ENCODE results near the gene H6PD. TPM values are rescaled to one million over a fixed set of nuclear protein-coding genes. Genes with fewer than 3 reads are reported as not detected.

The H6PD gene
- polyA plus RNA-seq, 1 donor from 2014 or later, result 11.3 TPM

DNA sequence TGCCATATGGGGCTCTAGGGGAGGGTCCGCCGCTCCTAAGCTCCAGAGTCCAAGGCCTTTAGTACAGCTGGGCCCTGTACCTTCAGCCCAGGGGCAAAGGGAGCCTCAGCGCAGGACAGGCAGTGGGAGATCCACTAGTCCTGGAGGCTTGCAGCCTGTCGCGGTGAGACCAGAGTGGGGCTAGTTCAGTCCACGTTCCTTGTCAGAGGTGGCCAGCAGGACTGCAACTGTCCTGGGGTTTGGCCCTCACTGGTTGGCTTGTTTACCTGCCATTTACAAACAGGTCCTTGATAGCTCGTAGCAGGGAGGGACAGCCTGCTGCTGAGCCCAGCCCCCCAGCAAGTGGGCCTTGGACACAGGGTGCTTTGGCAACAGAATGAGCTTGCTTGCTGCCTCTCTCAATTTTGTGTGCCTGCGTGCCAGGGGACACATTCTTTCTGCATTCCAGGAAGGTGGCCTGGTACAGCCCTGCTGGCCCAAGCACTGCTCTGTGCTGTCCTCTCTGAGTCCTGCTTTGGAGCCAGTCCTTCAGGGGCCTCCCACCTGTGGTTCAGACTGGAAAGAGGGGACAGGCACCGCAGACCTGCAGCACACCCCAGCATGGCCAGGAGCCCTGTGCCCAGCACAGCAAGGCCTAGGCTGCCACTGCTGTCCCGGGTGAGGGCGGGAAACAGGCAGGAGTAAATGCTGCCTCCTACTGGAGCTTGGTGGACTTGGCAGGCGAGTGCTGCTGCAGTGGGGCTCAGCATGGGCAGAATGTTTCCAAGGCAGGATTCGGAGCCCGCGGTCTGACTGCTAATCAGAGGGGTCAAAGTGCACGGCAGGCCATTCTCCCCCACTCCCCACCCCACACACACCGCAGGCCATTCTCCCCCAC lies 15.2 kb downstream of the H6PD start:
- Mint-ChIP-seq H3K27ac (no peak overlapping the region), H3K9me3 (no peaks in the 10 kb centered on the region), H3K4me1 (peaks cover 0 to 3% (median 1%) of the 10 kb centered on the region in 3 donors), H3K27me3 (no peaks in the 10 kb centered on the region), H3K4me3 (no peak overlapping the region), H3K36me3 (peaks cover 3% of the 10 kb centered on the region)

- Mint-ChIP-seq H3K27ac (no peak overlapping the region), H3K4me3 (no peak overlapping the region), H3K36me3 (peaks cover 3% of the 10 kb centered on the region), H3K9me3 (no peaks in the 10 kb centered on the region), H3K4me1 (peaks cover 0 to 5% (median 1%) of the 10 kb centered on the region in 3 donors), H3K27me3 (no peaks in the 10 kb centered on the region)
Observed at GRCh38 chr1:9250411-9251381, 16.1 kb downstream of the H6PD start.

GRCh38 chr1:9251501-9251900 lies 16.9 kb downstream of the H6PD start:
- H3K27ac Mint-ChIP-seq, result no peak overlapping the region
- H3K4me1 Mint-ChIP-seq, result peaks cover 0 to 5% (median 1%) of the 10 kb centered on the region in 3 donors
- no peaks in the 10 kb centered on the region for H3K9me3 Mint-ChIP-seq
- peaks cover 3% of the 10 kb centered on the region for H3K36me3 Mint-ChIP-seq
- H3K27me3 Mint-ChIP-seq, result no peaks in the 10 kb centered on the region
- H3K4me3 Mint-ChIP-seq, result no peak overlapping the region

GRCh38 chr1:9253004-9253403 lies 18.4 kb downstream of the H6PD start:
- Mint-ChIP-seq H3K27ac (peak overlapping the region in 1 of 3 donors; percentile 10), H3K9me3 (no peaks in the 10 kb centered on the region), H3K27me3 (no peaks in the 10 kb centered on the region), H3K36me3 (peaks cover 3% of the 10 kb centered on the region), H3K4me1 (peaks cover 0 to 5% (median 2%) of the 10 kb centered on the region in 3 donors), H3K4me3 (no peak overlapping the region)

DNA sequence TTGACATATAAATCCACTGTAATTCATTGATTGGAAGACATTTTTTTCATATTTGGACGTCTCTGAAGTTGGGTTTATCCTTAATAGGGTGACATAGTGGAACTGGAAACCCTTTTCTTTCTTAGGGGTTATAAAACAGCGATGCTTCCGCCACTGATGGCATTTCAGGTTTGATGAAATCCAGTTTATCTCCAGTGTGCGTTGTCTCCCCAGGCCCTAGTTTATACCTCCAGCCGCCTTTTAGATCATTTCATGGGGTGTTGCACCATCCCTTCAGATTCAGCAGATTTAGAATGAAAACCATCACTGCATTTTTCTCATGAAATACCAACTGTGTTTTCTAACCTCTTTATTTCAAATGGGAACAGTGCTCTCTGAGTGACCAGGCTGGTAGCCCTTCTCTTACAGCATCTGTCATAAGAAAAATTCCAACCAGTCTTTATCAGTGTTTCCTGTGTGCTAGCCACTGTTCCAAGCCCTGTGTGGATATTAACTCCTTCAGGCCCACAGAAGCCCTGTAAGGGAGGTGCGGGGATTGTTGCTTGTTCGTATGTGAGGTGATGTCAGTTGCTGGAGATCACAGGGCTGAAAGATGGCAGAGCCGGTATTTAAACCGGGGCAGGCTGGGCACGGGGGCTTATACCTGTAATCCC lies 19.0 kb downstream of the H6PD start:
- Mint-ChIP-seq H3K4me3 (no peak overlapping the region), H3K36me3 (peaks cover 3% of the 10 kb centered on the region), H3K27ac (peak overlapping the region in 1 of 3 donors; percentile 10), H3K27me3 (no peaks in the 10 kb centered on the region), H3K9me3 (peaks cover 0 to 4% (median 0%) of the 10 kb centered on the region in 3 donors), H3K4me1 (peaks cover 0 to 6% (median 5%) of the 10 kb centered on the region in 3 donors)

DNA sequence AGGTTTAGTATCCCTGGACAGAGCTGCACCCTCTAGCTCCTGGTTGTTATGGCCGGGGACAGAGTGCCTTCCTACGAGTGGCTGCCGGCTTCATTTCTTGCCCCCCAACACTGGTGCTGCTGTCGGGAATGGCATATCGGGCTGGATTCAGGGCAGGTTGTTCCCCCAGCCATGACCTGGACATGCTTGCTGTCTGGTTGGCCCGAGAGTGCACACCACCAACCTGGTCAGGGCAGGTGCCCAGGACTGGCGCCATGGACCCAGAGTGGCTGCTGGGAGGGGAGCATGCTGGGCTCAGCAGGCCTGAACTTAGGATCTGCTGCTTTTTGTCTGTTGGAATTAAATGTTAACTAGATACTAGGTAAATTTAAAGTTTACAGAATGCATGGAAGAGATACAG lies 21.8 kb downstream of the H6PD start:
- H3K36me3 Mint-ChIP-seq, result peaks cover 2% of the 10 kb centered on the region
- H3K9me3 Mint-ChIP-seq, result peaks cover 0 to 5% (median 0%) of the 10 kb centered on the region in 3 donors
- H3K27ac Mint-ChIP-seq, result no peak overlapping the region
- H3K4me1 Mint-ChIP-seq, result peaks cover 0 to 15% (median 9%) of the 10 kb centered on the region in 3 donors
- H3K27me3 Mint-ChIP-seq, result no peaks in the 10 kb centered on the region
- H3K4me3 Mint-ChIP-seq, result no peak overlapping the region

- no peak overlapping the region for H3K27ac Mint-ChIP-seq
- peaks cover 0 to 5% (median 0%) of the 10 kb centered on the region in 3 donors for H3K9me3 Mint-ChIP-seq
- no peak overlapping the region for H3K4me3 Mint-ChIP-seq
- H3K36me3 Mint-ChIP-seq, result peaks cover 2% of the 10 kb centered on the region
- H3K27me3 Mint-ChIP-seq, result no peaks in the 10 kb centered on the region
- peaks cover 0 to 15% (median 7%) of the 10 kb centered on the region in 3 donors for H3K4me1 Mint-ChIP-seq
Observed at GRCh38 chr1:9257851-9258250, 23.3 kb downstream of the H6PD start.

- Mint-ChIP-seq H3K27me3 (no peaks in the 10 kb centered on the region), H3K36me3 (peaks cover 2% of the 10 kb centered on the region), H3K27ac (no peak overlapping the region), H3K9me3 (peaks cover 0 to 5% (median 0%) of the 10 kb centered on the region in 3 donors), H3K4me3 (no peak overlapping the region), H3K4me1 (peaks cover 0 to 15% (median 7%) of the 10 kb centered on the region in 3 donors)
Observed at GRCh38 chr1:9258629-9259028, 24.1 kb downstream of the H6PD start.

GRCh38 chr1:9260059-9260766 lies 25.6 kb downstream of the H6PD start:
- Mint-ChIP-seq H3K27ac (peak overlapping the region in 1 of 3 donors; percentile 44), H3K9me3 (peaks cover 0 to 5% (median 0%) of the 10 kb centered on the region in 3 donors), H3K4me1 (peaks cover 0 to 14% (median 7%) of the 10 kb centered on the region in 3 donors), H3K36me3 (peaks cover 2% of the 10 kb centered on the region), H3K4me3 (peak overlapping the region in 1 of 4 donors; percentile 18), H3K27me3 (no peaks in the 10 kb centered on the region)

GRCh38 chr1:9261496-9261895 lies 26.9 kb downstream of the H6PD start:
- Mint-ChIP-seq H3K4me1 (peaks cover 0 to 14% (median 4%) of the 10 kb centered on the region in 3 donors), H3K4me3 (no peak overlapping the region), H3K9me3 (peaks cover 0 to 5% (median 0%) of the 10 kb centered on the region in 3 donors), H3K36me3 (peaks cover 2% of the 10 kb centered on the region), H3K27ac (no peak overlapping the region), H3K27me3 (no peaks in the 10 kb centered on the region)

DNA sequence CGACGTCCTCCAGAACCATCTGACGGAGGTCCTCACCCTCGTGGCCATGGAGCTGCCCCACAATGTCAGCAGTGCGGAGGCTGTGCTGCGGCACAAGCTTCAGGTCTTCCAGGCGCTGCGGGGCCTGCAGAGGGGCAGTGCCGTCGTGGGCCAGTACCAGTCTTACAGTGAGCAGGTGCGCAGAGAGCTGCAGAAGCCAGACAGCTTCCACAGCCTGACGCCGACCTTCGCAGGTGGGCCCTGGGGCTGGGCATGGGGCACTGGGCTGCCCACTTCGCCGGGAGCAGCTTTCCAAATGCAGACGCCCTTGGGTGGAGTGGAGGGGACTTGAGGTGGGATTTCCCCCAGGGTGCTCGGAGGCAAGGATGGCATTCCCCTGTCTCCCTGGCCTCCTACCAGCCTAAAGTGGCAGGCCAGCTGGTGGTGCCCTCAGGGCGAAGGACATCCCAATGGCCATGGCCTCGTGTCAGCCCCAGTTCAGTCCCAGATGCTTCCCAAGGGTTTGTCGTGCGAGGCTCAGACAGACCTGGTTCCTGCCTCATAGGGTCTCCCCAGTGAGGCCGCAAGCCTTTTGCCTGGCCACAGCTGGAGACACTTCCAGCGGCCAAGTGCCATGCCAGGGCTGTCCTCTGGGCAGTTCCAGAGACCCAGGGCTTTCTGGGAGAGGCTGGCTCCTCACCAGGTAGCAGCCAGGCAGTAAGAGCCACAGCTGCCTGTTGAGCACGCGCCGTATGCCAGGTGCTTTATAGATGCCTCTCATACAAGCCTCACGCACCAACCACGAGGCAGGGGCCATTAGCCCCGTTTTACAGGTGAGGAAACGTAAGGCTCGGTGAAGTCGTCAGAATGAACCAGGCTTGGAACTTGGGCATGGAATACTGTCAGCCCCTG lies 27.8 kb downstream of the H6PD start:
- Mint-ChIP-seq H3K36me3 (peaks cover 2% of the 10 kb centered on the region), H3K27me3 (no peaks in the 10 kb centered on the region), H3K27ac (no peak overlapping the region), H3K4me1 (peaks cover 0 to 16% (median 6%) of the 10 kb centered on the region in 3 donors), H3K4me3 (no peak overlapping the region), H3K9me3 (peaks cover 0 to 5% (median 0%) of the 10 kb centered on the region in 3 donors)

GRCh38 chr1:9263276-9263855 lies 28.8 kb downstream of the H6PD start:
- Mint-ChIP-seq H3K4me1 (peaks cover 0 to 13% (median 7%) of the 10 kb centered on the region in 3 donors), H3K4me3 (no peak overlapping the region), H3K27me3 (no peaks in the 10 kb centered on the region), H3K9me3 (peaks cover 0 to 2% (median 0%) of the 10 kb centered on the region in 3 donors), H3K36me3 (peaks cover 2% of the 10 kb centered on the region), H3K27ac (no peak overlapping the region)
